ENCODE results near the gene RFTN1. TPM values are rescaled to one million over a fixed set of nuclear protein-coding genes. Genes with fewer than 3 reads are reported as not detected.

The RFTN1 gene
- total and polyA plus RNA-seq, 2 donors (not counting 3 experiments of a cell fraction or from before 2014, with no cell fraction given): 40.3 to 43.3 TPM

DNA sequence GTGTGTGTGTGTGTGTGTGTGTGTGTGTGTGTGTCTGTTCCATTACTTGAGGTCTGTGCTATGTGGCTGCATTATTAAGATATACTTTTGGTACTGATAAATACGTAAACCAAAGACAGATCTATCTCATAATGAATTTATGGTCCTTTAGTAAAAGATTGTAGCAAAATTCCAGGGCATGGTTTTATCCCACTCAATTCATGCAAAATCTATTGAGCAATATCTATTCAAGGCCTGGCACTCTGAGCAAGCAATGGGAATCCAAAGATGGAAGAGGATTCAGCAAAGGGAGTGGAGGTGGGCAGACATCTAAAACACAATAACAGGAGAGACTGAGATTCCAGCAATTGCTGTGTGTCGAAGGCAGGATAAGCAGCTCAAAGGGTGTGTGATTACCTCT is 86.8 kb downstream of the RFTN1 start:
- peaks cover 1% of the 10 kb centered on the region for H3K79me2 ChIP-seq (ENCODE audit: control insufficient read depth, insufficient read depth, low read length)
- H3K9ac ChIP-seq (replicated peaks; ENCODE audit: extremely low read depth, insufficient read depth, low read length): no peak overlapping the region
- no peak overlapping the region for H3K4me2 ChIP-seq (ENCODE audit: insufficient read depth, low read length)
- H3K27me3 ChIP-seq (ENCODE audit: control insufficient read depth in 2 of 2, insufficient read depth in 2 of 2, low read length in 2 of 2): no peaks in the 10 kb centered on the region
- CTCF ChIA-PET: interaction anchor here (1.4 kb wide), 1 partner anchor 10 kb away, joined by 3 read pairs; no protein-coding TSS in a partner anchor
- no peaks in the 10 kb centered on the region for H3K9me3 ChIP-seq (replicated peaks; ENCODE audit: control insufficient read depth, insufficient read depth, low read length)
- TF ChIP-seq MYC (IDR thresholded peaks at IDR 0.05; ENCODE audit: low read depth, low read length) (no peak), GATA2 (IDR thresholded peaks at IDR 0.05; ENCODE audit: insufficient read depth, insufficient read length, low read depth, low read length) (no peak), EZH2 (IDR thresholded peaks at IDR 0.05; ENCODE audit: borderline replicate concordance, low read depth, low read length, severe bottlenecking) (no peak), FOS (IDR thresholded peaks at IDR 0.05; ENCODE audit: borderline replicate concordance, insufficient read depth, low read length) (no peak), POLR2A (IDR thresholded peaks at IDR 0.05; ENCODE audit: low read depth, low read length) (no peak), JUN (IDR thresholded peaks at IDR 0.05; ENCODE audit: borderline replicate concordance, insufficient read depth, insufficient read length, low read depth) (no peak), POLR2AphosphoS5 (IDR thresholded peaks at IDR 0.05; ENCODE audit: insufficient read depth, low read depth, low read length) (no peak)
- TF ChIP-seq, protein P1, sequence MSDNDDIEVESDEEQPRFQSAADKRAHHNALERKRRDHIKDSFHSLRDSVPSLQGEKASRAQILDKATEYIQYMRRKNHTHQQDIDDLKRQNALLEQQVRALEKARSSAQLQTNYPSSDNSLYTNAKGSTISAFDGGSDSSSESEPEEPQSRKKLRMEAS (IDR thresholded peaks at IDR 0.05; ENCODE audit: insufficient read depth, insufficient read length): no peak
- TF ChIP-seq, protein P2, sequence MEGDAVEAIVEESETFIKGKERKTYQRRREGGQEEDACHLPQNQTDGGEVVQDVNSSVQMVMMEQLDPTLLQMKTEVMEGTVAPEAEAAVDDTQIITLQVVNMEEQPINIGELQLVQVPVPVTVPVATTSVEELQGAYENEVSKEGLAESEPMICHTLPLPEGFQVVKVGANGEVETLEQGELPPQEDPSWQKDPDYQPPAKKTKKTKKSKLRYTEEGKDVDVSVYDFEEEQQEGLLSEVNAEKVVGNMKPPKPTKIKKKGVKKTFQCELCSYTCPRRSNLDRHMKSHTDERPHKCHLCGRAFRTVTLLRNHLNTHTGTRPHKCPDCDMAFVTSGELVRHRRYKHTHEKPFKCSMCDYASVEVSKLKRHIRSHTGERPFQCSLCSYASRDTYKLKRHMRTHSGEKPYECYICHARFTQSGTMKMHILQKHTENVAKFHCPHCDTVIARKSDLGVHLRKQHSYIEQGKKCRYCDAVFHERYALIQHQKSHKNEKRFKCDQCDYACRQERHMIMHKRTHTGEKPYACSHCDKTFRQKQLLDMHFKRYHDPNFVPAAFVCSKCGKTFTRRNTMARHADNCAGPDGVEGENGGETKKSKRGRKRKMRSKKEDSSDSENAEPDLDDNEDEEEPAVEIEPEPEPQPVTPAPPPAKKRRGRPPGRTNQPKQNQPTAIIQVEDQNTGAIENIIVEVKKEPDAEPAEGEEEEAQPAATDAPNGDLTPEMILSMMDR (IDR thresholded peaks at IDR 0.05; ENCODE audit: extremely low read depth in 1 of 2, insufficient read depth in 1 of 2, low read depth in 1 of 2, low read length in 2 of 2): no peak
- H3K9me1 ChIP-seq (replicated peaks; ENCODE audit: control insufficient read depth, extremely low read depth, insufficient read depth, low read length): no peaks in the 10 kb centered on the region
- POLR2A ChIA-PET: no interaction called here
- no peak overlapping the region for H2AFZ ChIP-seq (ENCODE audit: low read depth, low read length)
- no peaks in the 10 kb centered on the region for H3K4me1 ChIP-seq (ENCODE audit: control insufficient read depth, extremely low read depth, insufficient read depth, low read length)
- H4K20me1 ChIP-seq (replicated peaks; ENCODE audit: control insufficient read depth, extremely low read depth, insufficient read depth, low read length): no peaks in the 10 kb centered on the region
- no TSS peak for BruUV-seq (replicated peaks)
- no peak overlapping the region for H3K4me3 ChIP-seq (replicated peaks in 1 of 3; ENCODE audit: insufficient read depth in 1 of 3, low read depth in 1 of 3, low read length in 3 of 3)
- intact Hi-C loops (cut with micrococcal nuclease) (no loop called here), dilution Hi-C loops (cut with MboI; ENCODE audit: extremely low pct_ligation_motif_present, low sequenced_read_pairs) (no loop called here)
- H3K27ac ChIP-seq (ENCODE audit: insufficient read depth, low read depth, low read length): no peak overlapping the region
- H3K36me3 ChIP-seq (ENCODE audit: control insufficient read depth in 2 of 2, extremely low read depth in 1 of 2, insufficient read depth in 2 of 2, low read length in 2 of 2): no peaks in the 10 kb centered on the region
- no peak for FAIRE-seq
- DNase-seq (ENCODE audit: low read depth, low spot score): no peak
